GM21737 (cell line): ENCODE measurements around the gene RDH12.

Experiments used
- ATAC-seq: cut with Tn5 transposase; IDR thresholded peaks from one replicate; pipeline ENCODE4 v1.9.1; 2021; ENCODE audit warnings: mild to moderate bottlenecking, moderate library complexity; ENCODE audit not compliant: unreplicated experiment

RDH12 gene

DNA sequence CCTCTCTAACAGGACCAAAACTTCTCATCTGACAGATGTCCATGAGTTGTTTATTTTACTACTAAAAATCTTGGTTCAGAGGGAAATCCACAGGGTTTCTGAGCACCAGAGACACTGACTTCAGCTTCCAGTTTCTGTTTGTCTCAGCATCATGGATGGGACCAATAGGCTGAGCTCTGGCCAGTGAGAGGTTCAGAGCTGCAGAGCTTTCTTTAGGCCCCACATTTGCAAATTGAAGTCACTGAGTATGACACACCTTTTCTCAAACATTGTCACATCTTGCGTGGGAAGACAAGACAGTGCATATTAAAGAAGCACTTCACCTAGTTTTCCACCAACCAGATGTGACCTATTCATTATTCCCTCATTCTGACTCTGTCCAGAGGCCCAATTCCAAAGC, 45.2 kb downstream of the RDH12 start:
- ATAC-seq: no peak

DNA sequence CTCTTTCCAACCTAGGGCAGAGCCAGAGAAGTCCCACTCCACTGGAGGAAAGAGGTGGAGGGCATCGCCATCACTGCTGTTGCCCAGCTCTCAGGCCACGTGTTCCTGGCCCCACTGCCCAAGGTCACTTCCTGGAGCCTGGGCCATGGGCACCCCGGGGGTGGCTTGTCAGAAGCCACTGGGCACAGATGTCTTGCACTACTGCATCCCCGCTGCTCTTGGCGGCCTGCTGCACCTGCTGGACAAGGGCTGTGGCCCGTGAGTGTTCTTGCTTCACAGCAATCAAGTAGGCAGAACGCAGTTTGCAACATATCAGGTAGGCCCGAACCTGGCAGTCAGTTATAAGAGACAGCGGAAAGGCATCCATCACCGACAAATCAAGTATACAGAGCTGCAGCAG, 46.6 kb downstream of the RDH12 start:
- ATAC-seq: no peak

DNA sequence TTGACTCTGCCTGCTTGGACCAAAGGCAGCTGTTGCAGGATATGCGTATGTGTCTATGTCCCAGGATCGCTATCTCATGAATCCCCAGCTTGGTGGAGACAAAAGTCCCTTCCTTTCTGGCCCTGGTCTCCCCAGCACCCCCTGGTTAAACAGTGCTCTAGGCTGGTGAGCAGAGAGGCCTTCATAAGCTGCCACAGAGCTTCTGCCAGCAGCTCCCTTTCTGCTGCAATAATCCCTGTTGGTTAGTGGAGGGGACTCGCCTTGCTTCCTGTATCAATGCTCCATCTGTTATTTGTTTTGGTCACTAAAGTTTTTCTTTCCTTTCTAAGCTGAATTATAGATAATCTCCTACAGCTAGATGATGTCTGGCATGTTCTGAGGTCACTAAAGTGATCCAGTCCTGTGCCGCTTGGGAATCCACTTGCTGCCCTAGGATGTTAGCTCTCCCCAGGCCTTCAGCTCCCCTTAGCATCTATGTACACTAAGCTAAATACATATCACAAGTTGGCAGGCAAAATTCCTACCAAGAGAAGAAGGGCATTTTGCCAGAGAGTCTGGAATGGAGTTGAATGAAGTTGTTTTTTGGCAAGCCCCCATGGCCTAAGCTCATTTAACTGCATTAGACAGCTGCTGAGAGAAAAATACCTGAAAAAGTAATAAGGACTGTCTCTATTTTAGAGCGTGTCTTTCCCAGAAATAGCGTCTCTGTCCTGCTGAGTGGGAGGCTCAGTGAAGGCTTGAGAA, 47.8 kb downstream of the RDH12 start:
- no peak for ATAC-seq

DNA sequence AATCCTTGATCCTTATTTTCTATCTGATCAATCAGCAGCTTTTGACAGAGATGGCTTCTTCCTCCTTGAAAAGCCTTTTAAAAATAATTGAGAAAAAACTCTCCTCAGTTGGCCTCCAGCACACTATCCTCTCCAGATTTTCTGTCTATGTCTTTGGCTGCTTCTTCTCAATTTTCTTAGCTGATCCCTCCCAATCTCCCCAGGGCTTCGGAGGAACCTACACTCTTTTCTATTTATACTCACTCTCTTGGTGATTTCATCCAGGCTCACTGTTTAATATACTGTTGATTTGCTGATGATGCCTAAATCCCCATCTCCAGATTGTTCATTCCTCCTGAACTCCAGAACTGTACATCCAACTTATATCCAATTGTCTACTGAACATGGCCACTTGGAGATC, 54.8 kb downstream of the RDH12 start:
- ATAC-seq: no peak

DNA sequence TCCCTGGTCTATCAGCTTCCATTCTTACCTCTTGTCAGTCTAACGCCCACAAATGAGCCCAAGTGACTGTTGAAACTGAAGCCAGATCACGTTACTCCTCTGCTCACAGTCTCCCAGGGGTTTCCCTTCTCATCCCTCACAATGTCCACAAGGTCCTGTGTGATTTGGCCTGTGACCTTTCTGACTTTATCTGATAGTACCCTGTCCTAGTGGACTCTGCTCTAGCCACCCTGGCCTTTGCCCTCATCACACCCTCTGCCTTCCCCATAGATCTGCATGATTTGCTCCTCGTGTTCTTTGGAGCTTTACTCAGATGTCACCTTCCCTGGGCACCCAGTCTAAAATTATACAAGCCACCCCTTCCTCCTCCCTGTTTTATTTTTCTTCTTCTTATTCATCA, 55.5 kb downstream of the RDH12 start:
- ATAC-seq: no peak

DNA sequence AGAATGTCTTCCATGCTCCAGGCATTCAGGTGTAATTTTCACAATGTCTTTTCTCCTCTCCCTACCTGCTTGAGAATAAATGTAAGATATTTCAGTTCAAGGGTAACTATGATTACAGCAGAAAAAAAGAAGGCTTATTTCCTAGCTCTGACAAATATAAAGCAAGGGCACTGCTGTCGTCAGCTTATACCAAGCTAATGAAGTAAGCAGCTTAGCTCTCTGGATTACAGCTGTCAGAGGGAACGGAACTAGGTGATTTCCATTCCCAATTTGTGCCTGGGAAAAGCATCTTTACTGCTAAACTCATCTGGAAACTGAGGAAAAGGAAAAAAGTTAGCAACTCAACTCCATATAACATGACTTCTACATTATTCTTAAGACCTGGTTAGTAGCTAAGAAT, 58.2 kb downstream of the RDH12 start:
- ATAC-seq: no peak

DNA sequence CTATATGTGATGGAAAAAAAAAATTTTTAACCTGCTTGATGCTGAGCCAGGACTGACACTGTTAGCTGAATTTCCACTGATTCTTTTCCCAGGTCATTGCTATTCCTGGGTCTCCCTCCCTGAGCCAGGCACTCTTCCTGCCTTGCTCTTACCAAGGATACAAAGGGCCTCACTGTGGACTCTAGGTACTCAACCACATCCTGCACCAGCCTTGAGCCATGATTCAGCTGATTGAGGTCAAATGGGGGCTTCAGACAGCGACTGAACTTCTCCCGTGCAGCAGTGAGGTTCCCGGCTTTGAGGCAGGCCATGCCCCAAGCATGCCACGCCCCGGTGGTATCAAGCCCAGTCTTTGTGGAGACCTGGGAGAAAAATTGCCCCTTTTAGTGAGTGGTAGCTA, 60.4 kb downstream of the RDH12 start:
- ATAC-seq: no peak

DNA sequence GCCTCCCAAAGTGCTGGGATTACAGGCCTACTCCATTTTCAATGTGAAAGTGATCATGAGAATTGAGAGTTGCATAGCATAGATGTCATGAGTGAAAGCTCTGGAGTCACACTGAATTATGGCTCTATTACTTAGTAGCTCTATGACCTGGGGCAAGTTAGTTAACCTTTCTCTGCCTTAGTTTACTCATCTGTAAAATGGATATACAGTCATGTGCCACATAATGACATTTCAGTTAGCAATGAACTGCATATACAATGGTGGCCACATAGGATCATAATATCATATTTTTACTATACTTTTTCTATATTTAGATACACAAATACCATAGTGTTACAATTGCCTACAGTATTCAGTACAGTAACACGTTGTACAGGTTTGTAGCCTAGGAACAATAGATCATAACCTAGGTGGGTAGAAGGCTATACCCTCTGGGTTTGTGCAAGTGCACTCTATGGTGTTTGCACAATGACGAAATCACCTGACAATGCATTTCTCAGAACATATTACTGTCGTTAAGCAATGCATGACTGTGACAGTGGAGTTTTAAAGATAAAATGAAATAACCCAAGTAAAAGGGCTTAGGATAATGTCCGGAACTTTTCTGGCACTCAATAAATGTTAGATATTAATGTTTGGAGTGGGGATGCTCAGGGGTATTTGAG, 61.6 kb downstream of the RDH12 start:
- ATAC-seq: no peak

DNA sequence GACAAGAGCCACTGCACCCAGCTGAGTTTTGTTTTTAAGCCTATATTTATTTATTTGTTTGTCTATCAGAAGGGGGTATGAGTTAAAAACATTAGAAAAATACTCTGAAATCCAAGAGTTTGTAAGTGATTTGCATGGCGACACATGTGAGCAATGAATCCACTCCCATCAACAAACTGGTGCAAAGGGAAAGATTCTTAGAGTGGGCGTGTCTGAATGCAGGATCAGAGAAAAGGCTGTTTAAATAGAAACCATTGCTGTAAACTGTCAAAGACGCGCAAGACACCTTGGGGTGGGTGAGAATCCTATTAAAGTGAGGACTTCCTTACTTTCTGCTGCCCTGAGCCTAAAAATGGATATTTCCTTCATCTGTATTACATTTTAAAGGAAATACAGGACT, 62.8 kb downstream of the RDH12 start:
- ATAC-seq: no peak

DNA sequence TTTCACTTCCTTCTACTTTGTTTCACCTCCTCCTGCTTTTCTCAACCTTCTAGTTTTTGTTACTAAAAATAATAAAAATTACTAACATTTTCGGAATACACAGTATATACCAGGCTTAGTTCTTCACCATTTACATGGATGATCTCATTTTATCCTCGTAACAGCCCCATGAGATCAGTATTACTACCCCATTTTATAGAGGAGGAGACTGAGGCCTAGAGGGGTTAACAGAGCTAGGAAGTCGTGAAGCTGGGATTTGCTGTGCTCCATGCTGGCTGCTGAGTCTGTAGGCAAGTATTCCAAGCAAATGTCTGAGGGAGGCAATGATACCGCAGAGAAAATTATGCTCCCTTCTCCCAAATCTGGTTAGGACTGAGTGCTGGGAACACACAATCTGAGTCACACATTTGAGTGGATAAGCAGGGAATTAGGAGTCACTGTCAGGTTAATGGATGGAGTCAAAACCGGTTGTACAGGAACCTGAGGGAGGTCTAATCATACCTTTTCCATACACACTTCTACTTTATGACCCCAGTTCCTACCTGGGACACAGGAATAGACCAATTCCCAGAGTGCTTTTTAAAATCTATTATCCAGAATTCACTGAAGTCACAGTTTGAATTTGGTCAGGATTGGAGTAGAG, 63.6 kb downstream of the RDH12 start:
- no peak for ATAC-seq

DNA sequence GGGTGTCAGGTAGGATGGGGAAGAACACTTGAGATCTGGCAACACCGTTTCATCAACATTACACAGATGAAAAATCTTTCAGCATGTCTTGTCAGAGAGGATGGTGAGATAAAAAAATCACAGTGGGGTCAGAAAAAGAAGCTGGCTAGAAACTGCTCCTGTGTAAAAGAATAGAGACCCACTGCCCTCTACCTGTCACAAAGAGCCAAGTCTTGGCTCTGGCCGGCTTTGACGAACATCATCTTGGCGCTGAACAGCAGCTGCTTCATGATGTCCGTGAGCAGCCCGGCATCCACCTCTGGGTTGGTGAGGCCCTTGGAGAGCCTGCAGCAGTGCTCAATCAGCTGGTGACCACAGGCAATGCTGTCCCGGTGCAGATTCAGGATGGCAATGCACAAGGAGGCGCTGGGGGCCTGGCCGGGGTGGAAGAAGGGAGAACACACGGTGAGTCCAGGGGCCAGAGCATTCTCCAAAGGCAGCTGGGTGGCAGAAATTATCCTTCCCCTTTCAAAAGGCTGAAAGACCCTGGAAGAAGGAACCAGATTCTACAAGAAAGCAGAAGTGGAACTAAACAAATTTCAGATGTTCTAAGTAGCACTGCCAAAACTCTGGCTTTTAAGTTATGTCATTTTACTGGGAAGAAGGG, 64.5 kb downstream of the RDH12 start:
- ATAC-seq: no peak

DNA sequence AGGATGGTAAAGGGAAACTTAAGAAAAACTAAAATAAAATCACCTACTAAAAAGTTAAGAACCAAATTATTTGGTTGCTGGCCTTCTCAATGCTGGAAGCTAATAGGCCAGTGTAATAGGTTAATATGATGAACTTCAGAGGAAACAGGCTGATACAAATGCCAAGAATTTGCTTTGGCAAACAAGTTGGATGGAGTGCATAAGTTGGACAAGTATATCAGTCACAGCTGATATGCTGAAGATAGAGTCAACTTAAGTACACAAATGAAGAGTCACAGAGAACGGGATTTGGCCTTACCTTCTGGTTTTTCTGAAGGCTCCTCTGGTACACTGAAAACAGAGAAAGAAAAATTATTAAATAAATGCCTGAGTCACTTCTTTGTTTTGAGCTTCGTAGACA, 66.5 kb downstream of the RDH12 start:
- no peak for ATAC-seq

DNA sequence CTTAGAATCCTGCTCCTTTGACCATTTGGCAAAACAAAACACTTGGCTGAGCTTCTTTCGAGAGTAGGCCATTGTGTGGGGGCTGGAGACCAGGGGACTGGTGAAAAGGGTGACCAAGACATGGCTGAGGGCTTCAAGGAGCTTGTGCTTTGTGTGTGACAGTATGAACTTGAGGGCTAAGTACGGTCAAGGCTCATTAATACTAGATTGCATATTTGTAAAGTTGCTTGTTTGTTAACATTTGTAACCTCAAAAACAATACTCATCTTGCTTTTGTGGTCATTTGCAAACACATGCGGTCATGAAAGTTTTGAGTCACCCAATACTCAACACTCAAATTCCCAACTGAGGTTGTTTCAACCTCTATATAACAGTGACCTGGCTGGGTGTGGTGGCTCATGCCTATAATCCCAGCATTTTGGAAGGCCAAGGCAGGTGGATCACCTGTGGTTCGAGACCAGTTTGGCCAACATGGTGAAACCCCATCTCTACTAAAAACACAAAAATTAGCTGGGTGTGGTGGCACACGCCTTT, 72.2 kb downstream of the RDH12 start:
- ATAC-seq: no peak

DNA sequence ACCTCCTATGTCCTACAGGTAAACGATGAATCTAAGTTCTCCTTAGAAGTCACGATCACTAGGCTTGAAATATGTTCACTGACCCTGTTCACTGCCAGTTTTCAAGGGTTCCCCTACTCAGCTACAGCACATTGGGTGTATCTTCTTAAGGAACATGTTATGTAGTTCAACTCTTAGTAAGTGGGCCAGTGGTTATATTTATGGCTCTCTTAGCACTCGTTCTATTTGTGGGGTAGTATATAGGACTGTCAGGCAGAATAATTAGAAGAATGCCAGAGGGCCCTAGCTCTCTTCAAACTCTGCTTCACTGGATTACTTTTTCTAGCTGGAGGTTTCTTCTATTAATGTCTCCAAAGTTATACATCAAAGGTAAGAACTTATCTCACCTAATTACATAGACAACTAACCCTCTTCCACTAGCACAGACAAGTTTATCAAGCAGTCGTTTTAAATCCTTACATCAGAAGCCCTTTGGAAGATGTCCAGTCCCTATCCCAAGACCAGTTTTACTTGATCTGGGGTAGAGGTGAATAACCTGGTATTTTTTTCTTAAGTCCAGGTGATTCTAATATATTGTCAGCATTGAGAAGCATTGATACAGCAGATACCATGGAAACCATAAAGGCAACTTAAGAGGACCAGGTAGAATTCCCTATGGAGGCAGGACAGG, 75.1 kb downstream of the RDH12 start:
- no peak for ATAC-seq

DNA sequence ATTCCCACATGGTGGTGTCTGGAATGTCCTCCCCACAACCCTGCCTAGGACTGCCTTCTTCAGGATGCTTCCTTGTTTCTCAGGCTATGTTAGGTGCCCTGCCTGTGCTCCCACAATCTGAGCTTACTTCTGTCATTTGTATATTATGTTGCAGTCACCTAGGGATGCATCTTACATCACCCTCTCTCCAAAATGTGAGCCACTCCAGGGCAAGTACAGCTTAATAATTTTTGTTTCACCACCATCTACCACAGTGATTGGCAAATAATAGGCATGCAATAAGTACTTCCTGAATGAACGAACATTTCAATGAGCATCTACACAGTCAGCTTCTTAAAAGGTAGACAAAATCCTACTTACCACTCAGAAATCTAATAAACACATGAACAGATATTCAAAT, 77.1 kb downstream of the RDH12 start:
- ATAC-seq: no peak

DNA sequence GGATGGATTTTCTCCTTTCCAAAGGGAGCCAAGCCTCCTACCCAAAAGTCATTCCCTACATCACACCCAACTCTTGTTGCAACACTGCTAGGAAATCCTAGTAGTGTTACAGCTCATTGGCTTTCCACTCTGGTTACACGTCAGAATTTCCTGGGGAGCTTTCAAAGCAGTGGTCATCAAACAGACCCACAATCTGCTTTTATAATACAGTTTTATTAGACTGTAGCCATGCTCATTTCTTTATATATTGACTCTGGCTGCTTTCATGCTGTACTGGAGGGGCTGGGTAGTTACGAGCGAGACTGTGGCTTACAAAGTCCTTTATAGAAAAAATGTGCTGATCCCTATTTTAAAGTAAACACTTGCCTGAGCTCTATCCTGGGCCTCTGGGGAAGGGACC, 80.4 kb downstream of the RDH12 start:
- ATAC-seq: no peak
